HG03460 (cell line): ENCODE measurements around the gene NT5C1A.

ENCODE experiments used
- ATAC-seq: cut with Tn5 transposase; IDR thresholded peaks from one replicate; pipeline ENCODE4 v1.9.1; 2021; ENCODE audit not compliant: unreplicated experiment

The NT5C1A gene

GRCh38 chr1:39639305-39640130, 32.4 kb downstream of the NT5C1A start, which contains the start of gene HEYL:
Gene HEYL (minus strand): TSS chr1:39639643. CDS start chr1:39639625, 18 bp downstream.
- no peak for ATAC-seq

- ATAC-seq, result no peak
Observed at GRCh38 chr1:39638965-39639304, 33.0 kb downstream of the NT5C1A start.

GRCh38 chr1:39637361-39637760, 34.5 kb downstream of the NT5C1A start:
- no peak for ATAC-seq

- ATAC-seq, result no peak
Observed at GRCh38 chr1:39635871-39636210, 36.1 kb downstream of the NT5C1A start.

- ATAC-seq, result no peak
Observed at GRCh38 chr1:39635205-39635870, 36.6 kb downstream of the NT5C1A start.

GRCh38 chr1:39633422-39633821, 38.5 kb downstream of the NT5C1A start:
- ATAC-seq, result no peak

- no peak for ATAC-seq
Observed at GRCh38 chr1:39632682-39633417, 39.1 kb downstream of the NT5C1A start.

- no peak for ATAC-seq
Observed at GRCh38 chr1:39632323-39632681, 39.6 kb downstream of the NT5C1A start.

GRCh38 chr1:39631361-39632322, 40.3 kb downstream of the NT5C1A start:
- ATAC-seq, result no peak

- ATAC-seq, result no peak
Observed at GRCh38 chr1:39628807-39629350, 43.0 kb downstream of the NT5C1A start.

- no peak for ATAC-seq
Observed at GRCh38 chr1:39626646-39627045, 45.3 kb downstream of the NT5C1A start.

- no peak for ATAC-seq
Observed at GRCh38 chr1:39625462-39626273, 46.2 kb downstream of the NT5C1A start.

GRCh38 chr1:39625009-39625408, 46.9 kb downstream of the NT5C1A start:
- no peak for ATAC-seq

- no peak for ATAC-seq
Observed at GRCh38 chr1:39623053-39623452, 48.9 kb downstream of the NT5C1A start.

- no peak for ATAC-seq
Observed at GRCh38 chr1:39622427-39622826, 49.5 kb downstream of the NT5C1A start.

- ATAC-seq, result no peak
Observed at GRCh38 chr1:39620659-39621165, 51.2 kb downstream of the NT5C1A start.

GRCh38 chr1:39617488-39618049, 54.3 kb downstream of the NT5C1A start:
- ATAC-seq, result no peak

- ATAC-seq, result no peak
Observed at GRCh38 chr1:39615086-39615673, 56.7 kb downstream of the NT5C1A start.

- ATAC-seq, result no peak
Observed at GRCh38 chr1:39614488-39614887, 57.4 kb downstream of the NT5C1A start.
